Peyer's patch (tissue), 4 donors: ENCODE data around the gene ARAP2.

ENCODE experiments used
- CTCF ChIP-seq, 6 experiments: fragments of 450-650 bp in 4 of 6; fragments of 200-600 bp in 2 of 6; sonication (generic) in 1 of 6; IDR thresholded peaks; one replicate each; pipeline ENCODE4 v1.5.1; 2017 to 2019; ENCODE audit warnings: antibody characterized with exemption in 6 of 6, mild to moderate bottlenecking in 3 of 6, moderate library complexity in 1 of 6
- POLR2A ChIP-seq, 2 donors: fragments of 450-650 bp; IDR thresholded peaks; one replicate each; pipeline ENCODE4 v1.5.1; 2017; ENCODE audit warnings: antibody characterized with exemption in 2 of 2, mild to moderate bottlenecking in 2 of 2, moderate library complexity in 2 of 2

GRCh38 chr4:36207367-36207766, 36.9 kb downstream of the ARAP2 start:
- TF ChIP-seq CTCF (IDR thresholded peaks at IDR 0.05), result no peak
- TF ChIP-seq POLR2A (IDR thresholded peaks at IDR 0.05), result no peak
